Keratinocyte (primary cell): Measurements from ENCODE around the gene E4F1. TPM values are rescaled to one million over a fixed set of nuclear protein-coding genes. Genes with fewer than 3 reads are reported as not detected.

Experiments used
- DNase-seq: peaks from one replicate; pipeline ENCODE4 v3.0.0-alpha.2; 2011; ENCODE audit warnings: low read depth, missing footprints, low spot score
- FAIRE-seq: peaks from 2 replicates; lab custom pipeline; 2011; peaks lifted over from hg19 to GRCh38; lab: Jason Lieb, UNC
- H2AFZ ChIP-seq: 2 replicates; pipeline ENCODE4 v1.6.0; 2012; ENCODE audit warnings: low read length, control low read depth, inconsistent platforms; ENCODE audit not compliant: control insufficient read depth
- H3K27ac ChIP-seq: 2 replicates; pipeline ENCODE4 v1.5.1; 2011; ENCODE audit warnings: low read length; ENCODE audit not compliant: control insufficient read depth, insufficient read depth
- H3K27me3 ChIP-seq: 3 replicates; pipeline ENCODE4 v1.6.0; 2011; ENCODE audit warnings: low read length; ENCODE audit not compliant: control insufficient read depth, insufficient read depth; ENCODE audit errors: extremely low read depth
- H3K36me3 ChIP-seq, 2 experiments: 2 replicates in 1 of 2; 3 replicates in 1 of 2; pipeline ENCODE4 v1.5.1; 2011; ENCODE audit warnings: low read length in 2 of 2, mild to moderate bottlenecking in 1 of 2; ENCODE audit not compliant: control insufficient read depth in 2 of 2, insufficient read depth in 2 of 2; ENCODE audit errors: extremely low read depth in 1 of 2
- H3K4me1 ChIP-seq: 3 replicates; pipeline ENCODE4 v1.5.1; 2011; ENCODE audit warnings: low read length; ENCODE audit not compliant: control insufficient read depth, insufficient read depth; ENCODE audit errors: extremely low read depth
- H3K4me2 ChIP-seq: 3 replicates; pipeline ENCODE4 v1.6.0; 2011; ENCODE audit warnings: low read depth, low read length; ENCODE audit not compliant: control insufficient read depth, insufficient read depth; ENCODE audit errors: extremely low read depth
- H3K4me3 ChIP-seq, 3 experiments: fragments of 200-600 bp in 1 of 3; sonication (generic) in 1 of 3; 2 replicates in 2 of 3; 3 replicates in 1 of 3; pipeline ENCODE4 v1.5.1; 2011 to 2016; ENCODE audit warnings: low read length in 3 of 3, mild to moderate bottlenecking in 3 of 3, control low read depth in 2 of 3, inconsistent platforms in 1 of 3, low read depth in 1 of 3, mixed read lengths in 1 of 3, mixed run types in 1 of 3, moderate library complexity in 1 of 3; ENCODE audit not compliant: control insufficient read depth in 2 of 3, insufficient read depth in 2 of 3; ENCODE audit errors: extremely low read depth in 1 of 3
- H3K79me2 ChIP-seq: 2 replicates; pipeline ENCODE4 v1.6.0; 2012; ENCODE audit warnings: low read length; ENCODE audit not compliant: control insufficient read depth, insufficient read depth
- H3K9ac ChIP-seq: 3 replicates; pipeline ENCODE4 v1.6.0; 2011; ENCODE audit warnings: low read length; ENCODE audit not compliant: control insufficient read depth, insufficient read depth; ENCODE audit errors: extremely low read depth
- H3K9me1 ChIP-seq: 3 replicates; pipeline ENCODE4 v1.6.0; 2011; ENCODE audit warnings: low read length; ENCODE audit not compliant: control insufficient read depth, insufficient read depth; ENCODE audit errors: extremely low read depth
- H3K9me3 ChIP-seq: 2 replicates; pipeline ENCODE4 v1.5.1; 2012; ENCODE audit warnings: low read depth, low read length; ENCODE audit not compliant: control insufficient read depth
- H4K20me1 ChIP-seq: 3 replicates; pipeline ENCODE4 v1.6.0; 2011; ENCODE audit warnings: low read length; ENCODE audit not compliant: control insufficient read depth, insufficient read depth; ENCODE audit errors: extremely low read depth
- CTCF ChIP-seq, 3 experiments: IDR thresholded peaks in 1 of 3; conservative IDR thresholded peaks in 1 of 3; optimal IDR thresholded peaks in 1 of 3; 2 replicates in 2 of 3; 3 replicates in 1 of 3; pipeline versions ENCODE3 to v1.5.1; 2011; ENCODE audit warnings: low read length in 3 of 3, mild to moderate bottlenecking in 3 of 3, moderate library complexity in 2 of 3, control low read depth in 1 of 3, inconsistent platforms in 1 of 3; ENCODE audit not compliant: insufficient read depth in 2 of 3; ENCODE audit errors: extremely low read depth in 1 of 3
- EZH2 ChIP-seq: IDR thresholded peaks from one replicate; pipeline ENCODE4 v1.6.1; 2012; ENCODE audit warnings: inconsistent platforms, mild to moderate bottlenecking, low read length, moderate library complexity
- dilution Hi-C: fragments of 300-500 bp; cut with MboI; formaldehyde crosslinking; loops from one replicate; pipeline ENCODE4 v1.7.0; 2020; ENCODE audit warnings: low sequenced_read_pairs; ENCODE audit not compliant: extremely low pct_ligation_motif_present
- polyA plus RNA-seq, 5 experiments: library from polyadenylated mRNA; depleted of rRNA in 3 of 5; stranded (reverse) in 3 of 5; stranded (forward) in 1 of 5; unstranded in 1 of 5; fragments of >200 nt; gene quantifications; 1 replicate in 1 of 5; 2 replicates in 3 of 5; 3 replicates in 1 of 5; pipeline versions ENCODE4 v1.2.1 to v1.2.3, GENCODE V29; 2011 to 2012; ENCODE audit warnings: missing spikeins in 2 of 5, low read depth in 1 of 5, low replicate concordance in 1 of 5

E4F1 gene
- polyA plus RNA-seq, 1 donor (not counting 4 experiments of a cell fraction or from before 2014, with no cell fraction given), result 10.5 TPM

DNA sequence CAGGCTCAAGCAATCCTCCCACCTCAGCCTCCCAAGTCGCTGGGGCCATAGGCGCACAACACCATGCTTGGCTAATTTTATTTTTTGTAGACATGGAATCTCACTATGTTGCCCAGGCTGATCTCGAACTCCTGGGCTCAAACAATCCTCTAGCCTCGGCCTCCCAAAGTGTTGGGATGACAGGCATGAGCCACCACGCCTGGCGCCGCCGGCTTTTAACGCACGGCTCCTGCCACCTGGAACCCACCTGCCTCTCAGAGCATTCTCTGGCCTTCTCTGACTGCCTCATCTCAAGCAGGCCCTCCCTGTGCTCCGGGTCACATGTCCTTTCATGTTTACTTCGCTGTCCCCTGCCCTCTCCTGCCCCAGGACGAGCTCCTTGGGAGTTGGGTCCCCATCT is 37.3 kb upstream of the E4F1 start:
- Histone ChIP-seq H3K27ac (no peak overlapping the region), H3K4me3 (no peak overlapping the region), H3K27me3 (peaks cover 5% of the 10 kb centered on the region), H2AFZ (no peak overlapping the region), H3K9me1 (no peaks in the 10 kb centered on the region), H3K9ac (no peak overlapping the region), H3K4me2 (no peak overlapping the region), H3K4me1 (no peaks in the 10 kb centered on the region), H3K79me2 (no peaks in the 10 kb centered on the region), H4K20me1 (no peaks in the 10 kb centered on the region), H3K36me3 (peaks cover 0 to 1% of the 10 kb centered on the region in 2 experiments), H3K9me3 (no peaks in the 10 kb centered on the region)
- DNase-seq (no peak), FAIRE-seq (no peak)
- TF ChIP-seq CTCF (optimal IDR thresholded peaks at IDR 0.05 in 1 of 3, IDR thresholded peaks at IDR 0.05 in 1 of 3, conservative IDR thresholded peaks at IDR 0.05 in 1 of 3; ENCODE audit: extremely low read depth in 1 of 3, insufficient read depth in 2 of 3, low read length in 3 of 3) (no peak), EZH2 (no peak)
- dilution Hi-C loops, result no loop called here

DNA sequence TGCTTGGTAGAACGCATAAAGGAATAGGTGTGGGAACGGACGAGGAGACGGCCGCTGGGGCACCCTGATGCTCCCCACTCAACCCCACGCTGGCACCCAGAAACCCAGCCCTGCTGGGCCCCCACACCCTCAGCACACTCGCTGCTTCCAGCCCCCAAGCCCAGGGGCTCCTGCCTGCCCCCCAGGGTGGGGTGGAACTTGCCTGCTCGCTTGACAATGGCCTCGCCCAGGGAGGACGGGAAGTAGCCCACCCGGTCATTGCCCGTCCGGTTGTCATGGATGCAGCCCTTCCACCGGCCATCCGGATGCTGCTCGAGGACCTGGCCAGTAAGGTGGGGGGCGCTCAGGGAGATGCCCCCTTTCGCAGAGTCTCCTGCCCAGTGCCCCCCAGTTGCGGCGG is 36.9 kb upstream of the E4F1 start:
- dilution Hi-C loops, result no loop called here

More for the DNA sequence above, 36.9 kb upstream of the E4F1 start:
- H3K27ac ChIP-seq, result no peak overlapping the region
- no peaks in the 10 kb centered on the region for H3K9me1 ChIP-seq
- no peaks in the 10 kb centered on the region for H3K9me3 ChIP-seq
- peaks cover 0 to 1% of the 10 kb centered on the region in 2 experiments for H3K36me3 ChIP-seq
- peaks cover 5% of the 10 kb centered on the region for H3K27me3 ChIP-seq
- no peaks in the 10 kb centered on the region for H3K79me2 ChIP-seq
- H3K4me2 ChIP-seq, result no peak overlapping the region
- H2AFZ ChIP-seq, result no peak overlapping the region
- no peak overlapping the region for H3K9ac ChIP-seq
- no peak overlapping the region for H3K4me3 ChIP-seq
- TF ChIP-seq EZH2, result no peak
- no peak for TF ChIP-seq CTCF (optimal IDR thresholded peaks at IDR 0.05 in 1 of 3, IDR thresholded peaks at IDR 0.05 in 1 of 3, conservative IDR thresholded peaks at IDR 0.05 in 1 of 3; ENCODE audit: extremely low read depth in 1 of 3, insufficient read depth in 2 of 3, low read length in 3 of 3)
- DNase-seq (no peak), FAIRE-seq (no peak)
- peaks cover 2% of the 10 kb centered on the region for H3K4me1 ChIP-seq
- no peaks in the 10 kb centered on the region for H4K20me1 ChIP-seq
